H1 (cell line): Measurements from ENCODE around the gene TIMELESS. TPM values are rescaled to one million over a fixed set of nuclear protein-coding genes. Genes with fewer than 3 reads are reported as not detected.

ENCODE experiments used
- CTCF ChIA-PET: fragments of 300-600 bp; sonication (Branson Sonifier 250); formaldehyde crosslinking; loops from one replicate; lab custom pipeline; 2021; ENCODE audit not compliant: partially characterized antibody; lab: Charles Lee
- POLR2A ChIA-PET: fragments of 300-600 bp; sonication (Branson Sonifier 250); formaldehyde crosslinking; loops from one replicate; lab custom pipeline; 2021; ENCODE audit warnings: inconsistent platforms; ENCODE audit not compliant: partially characterized antibody; lab: Charles Lee
- DNase-seq, 2 experiments: peaks; one replicate each; pipeline versions ENCODE4 v3.0.0 to v3.0.0-alpha.2; 2010 to 2022; ENCODE audit warnings: low spot score in 2 of 2, low read depth in 1 of 2, mixed read lengths in 1 of 2
- FAIRE-seq: peaks from 2 replicates; lab custom pipeline; 2011; peaks lifted over from hg19 to GRCh38; lab: Jason Lieb, UNC
- H2AFZ ChIP-seq: 2 replicates; pipeline ENCODE4 v1.8.1; 2012; ENCODE audit warnings: low read length, inconsistent platforms
- H2AK5ac ChIP-seq: 2 replicates; pipeline ENCODE4 v1.6.1; 2013; ENCODE audit warnings: low read depth, low read length
- H2BK120ac ChIP-seq: replicated peaks from 2 replicates; pipeline ENCODE3; 2013; ENCODE audit warnings: low read depth, low read length, inconsistent platforms
- H2BK12ac ChIP-seq: 2 replicates; pipeline ENCODE4 v1.6.1; 2013; ENCODE audit warnings: low read depth, low read length
- H2BK15ac ChIP-seq: 2 replicates; pipeline ENCODE4 v1.6.1; 2013; ENCODE audit warnings: low read length
- H2BK20ac ChIP-seq: 2 replicates; pipeline ENCODE4 v1.6.1; 2013; ENCODE audit warnings: low read length
- H2BK5ac ChIP-seq: 2 replicates; pipeline ENCODE4 v1.6.1; 2013; ENCODE audit warnings: low read depth, low read length
- H3K14ac ChIP-seq: 2 replicates; pipeline ENCODE4 v1.6.1; 2013; ENCODE audit warnings: inconsistent platforms; ENCODE audit not compliant: insufficient read length
- H3K18ac ChIP-seq: 2 replicates; pipeline ENCODE4 v1.6.1; 2013; ENCODE audit warnings: low read length; ENCODE audit errors: extremely low read depth
- H3K23ac ChIP-seq: 2 replicates; pipeline ENCODE4 v1.6.1; 2013; ENCODE audit warnings: inconsistent platforms; ENCODE audit not compliant: insufficient read length
- H3K23me2 ChIP-seq: 2 replicates; pipeline ENCODE4 v1.6.1; 2013; ENCODE audit warnings: low read depth, low read length
- H3K27ac ChIP-seq: 2 replicates; pipeline ENCODE4 v1.6.1; 2011; ENCODE audit warnings: low read depth, low read length, inconsistent platforms
- H3K27me3 ChIP-seq, 4 experiments: replicated peaks in 1 of 4; 1 replicate in 1 of 4; 2 replicates in 3 of 4; pipeline versions ENCODE4 v1.6.1 to v1.8.1; 2011 to 2013; ENCODE audit warnings: low read length in 3 of 4, mild to moderate bottlenecking in 3 of 4, inconsistent platforms in 2 of 4, mixed read lengths in 2 of 4, moderate library complexity in 1 of 4; ENCODE audit not compliant: control insufficient read depth in 3 of 4, insufficient read depth in 3 of 4; ENCODE audit errors: extremely low read depth in 1 of 4
- H3K36me3 ChIP-seq, 4 experiments: 2 replicates each; pipeline versions ENCODE4 v1.6.1 to v1.8.1; 2011 to 2013; ENCODE audit warnings: mild to moderate bottlenecking in 4 of 4, low read length in 3 of 4, moderate library complexity in 2 of 4, control low read depth in 1 of 4, inconsistent platforms in 1 of 4; ENCODE audit not compliant: insufficient read depth in 4 of 4, control insufficient read depth in 2 of 4
- H3K4ac ChIP-seq: replicated peaks from 2 replicates; pipeline ENCODE3; 2013; ENCODE audit warnings: low read length, low read depth, mixed read lengths, inconsistent platforms; ENCODE audit not compliant: insufficient read length
- H3K4me1 ChIP-seq, 4 experiments: replicated peaks in 1 of 4; 1 replicate in 1 of 4; 2 replicates in 3 of 4; pipeline versions ENCODE4 v1.6.1 to v1.8.1; 2011 to 2013; ENCODE audit warnings: low read length in 3 of 4, inconsistent platforms in 2 of 4, mixed read lengths in 1 of 4; ENCODE audit not compliant: insufficient read depth in 4 of 4, control insufficient read depth in 3 of 4
- H3K4me2 ChIP-seq, 2 experiments: 2 replicates each; pipeline versions ENCODE4 v1.6.1 to v1.8.1; 2011 to 2013; ENCODE audit warnings: low read depth in 2 of 2, low read length in 2 of 2, control low read depth in 1 of 2, inconsistent platforms in 1 of 2, mild to moderate bottlenecking in 1 of 2; ENCODE audit not compliant: insufficient read depth in 1 of 2
- H3K4me3 ChIP-seq, 4 experiments: fragments of 200-600, 300-600 bp in 1 of 4; sonication (generic), shearing (Covaris generic), sonication (Bioruptor Twin) in 1 of 4; 2 replicates each; pipeline versions ENCODE4 v1.5.1 to v1.8.1; 2011 to 2016; ENCODE audit warnings: low read length in 4 of 4, low read depth in 3 of 4, control low read depth in 2 of 4, inconsistent platforms in 2 of 4, mild to moderate bottlenecking in 2 of 4, mixed read lengths in 1 of 4, moderate library complexity in 1 of 4; ENCODE audit not compliant: insufficient read depth in 2 of 4; ENCODE audit errors: extremely low read depth in 1 of 4
- H3K56ac ChIP-seq: replicated peaks from 2 replicates; pipeline ENCODE3; 2013; ENCODE audit warnings: low read depth, mild to moderate bottlenecking, mixed read lengths, low read length, inconsistent platforms; ENCODE audit not compliant: insufficient read length
- H3K79me1 ChIP-seq: 2 replicates; pipeline ENCODE4 v1.6.1; 2013; ENCODE audit warnings: low read depth, low read length, control low read depth
- H3K79me2 ChIP-seq, 2 experiments: 2 replicates each; pipeline versions ENCODE4 v1.6.1 to v1.8.1; 2012 to 2013; ENCODE audit warnings: low read length in 2 of 2, mild to moderate bottlenecking in 2 of 2, inconsistent platforms in 1 of 2; ENCODE audit not compliant: insufficient read depth in 2 of 2, control insufficient read depth in 1 of 2
- H3K9ac ChIP-seq, 4 experiments: replicated peaks in 1 of 4; 1 replicate in 1 of 4; 2 replicates in 3 of 4; pipeline versions ENCODE4 v1.6.1 to v1.8.1; 2011 to 2013; ENCODE audit warnings: low read depth in 3 of 4, low read length in 3 of 4, control low read depth in 2 of 4, mild to moderate bottlenecking in 2 of 4, moderate library complexity in 2 of 4, inconsistent platforms in 1 of 4; ENCODE audit errors: extremely low read depth in 1 of 4
- H3K9me3 ChIP-seq, 2 experiments: 2 replicates each; pipeline versions ENCODE4 v1.6.1 to v1.8.1; 2012 to 2013; ENCODE audit warnings: mild to moderate bottlenecking in 2 of 2, moderate library complexity in 2 of 2, control low read depth in 1 of 2, inconsistent platforms in 1 of 2, low read depth in 1 of 2, low read length in 1 of 2, mixed read lengths in 1 of 2; ENCODE audit not compliant: insufficient read depth in 2 of 2
- H4K20me1 ChIP-seq, 2 experiments: replicated peaks in 1 of 2; 2 replicates each; pipeline versions ENCODE3 to v1.8.1; 2011 to 2013; ENCODE audit warnings: inconsistent platforms in 2 of 2, low read length in 2 of 2, mild to moderate bottlenecking in 1 of 2; ENCODE audit not compliant: insufficient read depth in 2 of 2, control insufficient read depth in 1 of 2
- H4K5ac ChIP-seq: 2 replicates; pipeline ENCODE4 v1.6.1; 2013; ENCODE audit warnings: low read length, low read depth, mixed read lengths, inconsistent platforms; ENCODE audit not compliant: insufficient read length
- H4K8ac ChIP-seq: 2 replicates; pipeline ENCODE4 v1.8.0; 2013; ENCODE audit warnings: mild to moderate bottlenecking, moderate library complexity, low read length, inconsistent platforms; ENCODE audit not compliant: insufficient read depth; ENCODE audit errors: extremely low read depth
- H4K91ac ChIP-seq: replicated peaks from 2 replicates; pipeline ENCODE3; 2013; ENCODE audit warnings: low read length, mixed read lengths, inconsistent platforms; ENCODE audit not compliant: insufficient read length
- CBX5 ChIP-seq: fragments of 300-800, 300-1000 bp; sonication (generic); IDR thresholded peaks from 2 replicates; pipeline ENCODE4 v1.7.1; 2016; ENCODE audit warnings: antibody characterized with exemption, low read length, low read depth
- CREB1 ChIP-seq: IDR thresholded peaks from 2 replicates; pipeline ENCODE4 v1.6.1; 2012; ENCODE audit warnings: inconsistent platforms
- HDAC6 ChIP-seq: IDR thresholded peaks from one replicate; pipeline ENCODE4 v1.7.1; 2012; ENCODE audit warnings: low read depth, mild to moderate bottlenecking, inconsistent platforms, low read length, moderate library complexity
- JUN ChIP-seq: IDR thresholded peaks from 2 replicates; pipeline ENCODE4 v1.6.1; 2011; ENCODE audit warnings: low read depth, mild to moderate bottlenecking, improper control_type of control experiment, low read length
- NRF1 ChIP-seq: IDR thresholded peaks from 2 replicates; pipeline ENCODE4 v1.6.1; 2011; ENCODE audit warnings: mild to moderate bottlenecking, low read depth, low read length, improper control_type of control experiment
- POU5F1 ChIP-seq: IDR thresholded peaks from 2 replicates; pipeline ENCODE4 v1.6.1; 2011; ENCODE audit warnings: low read depth, mild to moderate bottlenecking, low read length, moderate library complexity
- SIN3A ChIP-seq, 2 experiments: IDR thresholded peaks in 1 of 2; conservative IDR thresholded peaks in 1 of 2; 2 replicates each; pipeline ENCODE4 v1.6.1; 2011 to 2012; ENCODE audit warnings: low read length in 2 of 2, improper control_type of control experiment in 1 of 2, low read depth in 1 of 2, mild to moderate bottlenecking in 1 of 2
- SP1 ChIP-seq: IDR thresholded peaks from 2 replicates; pipeline ENCODE4 v1.6.1; 2011; ENCODE audit warnings: low read depth, low read length
- TAF7 ChIP-seq: optimal IDR thresholded peaks from 2 replicates; pipeline ENCODE3; 2011; ENCODE audit warnings: low read depth, mild to moderate bottlenecking, inconsistent platforms, low read length, moderate library complexity, borderline replicate concordance
- ZNF274 ChIP-seq: IDR thresholded peaks from 2 replicates; pipeline ENCODE4 v1.7.0; 2012; ENCODE audit warnings: low read length, borderline replicate concordance; ENCODE audit errors: extremely low read depth
- WGBS, 2 experiments: shearing (Covaris generic) in 1 of 2; methylation state at CpG; one replicate each; pipeline versions ENCODE4 v1.1.6 to v1.1.7; 2013 to 2015; ENCODE audit warnings: low lambda C conversion rate in 2 of 2, mixed read lengths in 2 of 2, inconsistent platforms in 1 of 2, low coverage in 1 of 2, missing lambda C conversion rate in 1 of 2; ENCODE audit not compliant: insufficient replicate concordance in 2 of 2, insufficient coverage in 1 of 2, insufficient read length in 1 of 2; ENCODE audit errors: extremely low coverage in 1 of 2, missing lambda C conversion rate in 1 of 2; 5-methylcytosine and 5-hydroxymethylcytosine counted together
- polyA plus RNA-seq, 7 experiments: library from polyadenylated mRNA; depleted of rRNA in 3 of 7; stranded (reverse) in 5 of 7; unstranded in 2 of 7; fragments of >200 nt in 5 of 7; fragments of 200-250 nt in 2 of 7; gene quantifications; 1 replicate in 5 of 7; 2 replicates in 1 of 7; 4 replicates in 1 of 7; pipeline versions ENCODE4 v1.2.1 to v1.2.3, GENCODE V29; 2011 to 2013; ENCODE audit warnings: missing spikeins in 2 of 7, mixed read lengths in 2 of 7
- total RNA-seq: library from RNA; stranded (reverse); fragmentation: NEBNext Ultra II Directional; extraction: Animal tissue kit (Norgen Biotek cat#: 25700); gene quantifications from 2 replicates; pipeline ENCODE4 v1.2.1, GENCODE V29; 2021
- TF ChIP-seq, protein P1 (sequence below): IDR thresholded peaks from 2 replicates; pipeline ENCODE4 v1.6.1; 2011; ENCODE audit warnings: low read length, improper control_type of control experiment

The TIMELESS gene
- total and polyA plus RNA-seq, 2 of the 8 experiments (the other 6 are each of a cell fraction or from before 2014, with no cell fraction given) = 17.1 to 86.7 TPM

DNA sequence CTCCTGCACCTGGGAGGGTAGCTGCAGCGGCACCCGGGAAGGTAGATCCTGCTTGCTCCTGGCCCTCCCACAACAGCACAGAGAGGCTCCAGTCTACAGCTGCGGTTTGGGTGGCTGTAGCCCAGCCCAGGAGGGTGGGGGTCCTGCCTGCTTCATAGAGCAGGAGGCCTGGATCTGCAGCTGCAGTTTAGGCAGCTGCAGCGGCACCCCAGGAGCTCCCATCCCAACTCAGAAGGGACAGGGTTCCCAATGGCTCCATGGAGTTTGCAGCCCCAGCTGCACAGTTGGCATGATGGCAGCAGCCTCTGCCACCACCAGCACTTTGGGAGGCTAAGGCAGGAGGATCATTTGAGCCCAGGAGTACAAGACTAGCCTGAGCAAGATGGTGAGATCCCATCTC is 38.5 kb downstream of the TIMELESS start:
- Histone ChIP-seq H4K91ac (no peak overlapping the region), H2BK15ac (no peak overlapping the region), H2AFZ (no peak overlapping the region), H2BK120ac (no peak overlapping the region), H3K79me2 (no peaks in the 10 kb centered on the region), H2BK12ac (no peak overlapping the region), H4K5ac (no peak overlapping the region), H3K27ac (no peak overlapping the region), H3K4ac (no peak overlapping the region), H4K20me1 (peaks cover 0 to 6% of the 10 kb centered on the region in 2 experiments), H3K4me2 (no peak overlapping the region), H3K36me3 (peaks cover 0 to 12% (median 0%) of the 10 kb centered on the region in 4 experiments; a peak in 3 of 8 replicates), H2AK5ac (no peak overlapping the region), H3K23me2 (no peaks in the 10 kb centered on the region), H3K9me3 (no peaks in the 10 kb centered on the region), H3K18ac (no peak overlapping the region), H3K56ac (no peak overlapping the region), H3K27me3 (no peaks in the 10 kb centered on the region), H3K9ac (no peak overlapping the region), H2BK5ac (no peak overlapping the region), H3K4me3 (no peak overlapping the region), H2BK20ac (no peak overlapping the region), H4K8ac (no peak overlapping the region), H3K4me1 (no peaks in the 10 kb centered on the region), H3K14ac (no peak overlapping the region), H3K79me1 (no peaks in the 10 kb centered on the region), H3K23ac (no peak overlapping the region)
- FAIRE-seq = no peak
- ChIA-PET CTCF (interaction anchor here (1.3 to 1.5 kb wide), 3 partner anchors 13 to 180 kb away, joined by 3 to 4 read pairs (median 3); no protein-coding TSS in a partner anchor), POLR2A (interaction anchor here (0.9 to 1.2 kb wide), 2 partner anchors 28 to 93 kb away, joined by 3 to 4 read pairs; no protein-coding TSS in a partner anchor)
- DNase-seq = no peak
- WGBS, 2 experiments = 93% methylated on average over 4 of the region's 4 CpGs; no CpG with 5 or more reads in 1 of the 2 experiments
- TF ChIP-seq CREB1 (no peak), TAF7 (no peak), ZNF274 (no peak), POU5F1 (no peak), CBX5 (no peak), JUN (no peak), NRF1 (no peak), SP1 (no peak), HDAC6 (no peak), SIN3A (conservative IDR thresholded peaks at IDR 0.05 in 1 of 2, IDR thresholded peaks at IDR 0.05 in 1 of 2; ENCODE audit: low read depth in 1 of 2, low read length in 2 of 2) (no peak)
- TF ChIP-seq, protein P1, sequence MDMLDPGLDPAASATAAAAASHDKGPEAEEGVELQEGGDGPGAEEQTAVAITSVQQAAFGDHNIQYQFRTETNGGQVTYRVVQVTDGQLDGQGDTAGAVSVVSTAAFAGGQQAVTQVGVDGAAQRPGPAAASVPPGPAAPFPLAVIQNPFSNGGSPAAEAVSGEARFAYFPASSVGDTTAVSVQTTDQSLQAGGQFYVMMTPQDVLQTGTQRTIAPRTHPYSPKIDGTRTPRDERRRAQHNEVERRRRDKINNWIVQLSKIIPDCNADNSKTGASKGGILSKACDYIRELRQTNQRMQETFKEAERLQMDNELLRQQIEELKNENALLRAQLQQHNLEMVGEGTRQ = no peak
